Measurements from ENCODE around the gene HCN3.

Gene HCN3

DNA sequence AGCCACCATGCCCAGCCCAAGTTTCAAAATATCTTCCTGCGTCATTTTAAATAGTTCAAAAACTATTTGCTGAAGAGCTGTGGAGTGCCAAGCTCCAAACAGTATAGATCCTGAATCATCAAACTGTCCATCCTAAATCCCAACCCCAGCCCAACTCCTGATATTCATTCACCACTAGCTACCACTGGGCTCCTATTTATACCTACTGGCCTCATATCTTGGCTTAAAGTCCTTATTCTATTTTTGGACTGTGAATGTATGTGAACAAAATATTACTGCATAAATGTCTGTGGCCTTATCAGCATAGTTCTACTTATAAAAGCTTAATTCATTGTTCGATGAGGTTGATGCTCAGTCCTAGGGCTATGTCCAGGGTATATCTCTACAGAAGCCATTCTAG, 9.9 kb upstream of the HCN3 start:
- no peak for ATAC-seq
- H3K4me3 Mint-ChIP-seq = no peak overlapping the region

GRCh38 chr1:155268630-155269029, 8.6 kb upstream of the HCN3 start:
- H3K27me3 Mint-ChIP-seq = no peaks in the 10 kb centered on the region
- H3K27ac Mint-ChIP-seq = no peak overlapping the region
- no peak for ATAC-seq
- no peaks in the 10 kb centered on the region for H3K9me3 Mint-ChIP-seq
- H3K4me3 Mint-ChIP-seq = no peak overlapping the region
- peaks cover 72% of the 10 kb centered on the region for H3K36me3 Mint-ChIP-seq
- H3K4me1 Mint-ChIP-seq = peaks cover 32% of the 10 kb centered on the region

More for the DNA sequence above, 9.9 kb upstream of the HCN3 start:
- Mint-ChIP-seq H3K36me3 (peaks cover 76% of the 10 kb centered on the region), H3K27me3 (no peaks in the 10 kb centered on the region), H3K9me3 (no peaks in the 10 kb centered on the region), H3K4me1 (peaks cover 31% of the 10 kb centered on the region), H3K27ac (peak overlapping the region; percentile 19)

DNA sequence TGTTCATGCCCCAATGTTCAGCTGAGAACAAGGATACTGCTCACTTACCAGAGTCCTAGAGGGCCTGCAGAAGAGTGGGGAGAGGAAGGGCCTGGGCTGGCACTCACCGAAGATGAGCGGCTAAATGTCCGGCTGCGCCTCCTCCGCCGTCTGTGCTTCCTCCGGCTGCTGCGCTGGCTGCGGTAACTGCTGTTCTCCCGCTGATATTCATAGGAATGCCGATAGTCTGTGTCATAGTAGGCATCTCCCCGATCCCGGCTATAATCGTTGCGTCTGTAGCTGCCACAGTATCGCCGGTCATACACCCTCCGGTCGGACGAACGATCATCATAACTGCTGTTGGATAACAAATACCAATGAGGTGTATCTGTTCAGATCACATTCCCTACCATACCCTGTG, 7.9 kb upstream of the HCN3 start:
- Mint-ChIP-seq H3K4me1 (peaks cover 35% of the 10 kb centered on the region), H3K27ac (no peak overlapping the region), H3K27me3 (no peaks in the 10 kb centered on the region), H3K36me3 (peaks cover 65% of the 10 kb centered on the region), H3K4me3 (no peak overlapping the region), H3K9me3 (no peaks in the 10 kb centered on the region)
- ATAC-seq = no peak

- H3K9me3 Mint-ChIP-seq = no peaks in the 10 kb centered on the region
- H3K27me3 Mint-ChIP-seq = no peaks in the 10 kb centered on the region
- H3K27ac Mint-ChIP-seq = peak overlapping the region; percentile 77
- peak; percentile 58 for ATAC-seq
- H3K36me3 Mint-ChIP-seq = peaks cover 37% of the 10 kb centered on the region
- peaks cover 50% of the 10 kb centered on the region for H3K4me1 Mint-ChIP-seq
- peak overlapping the region; percentile 86 for H3K4me3 Mint-ChIP-seq
Measured at GRCh38 chr1:155272466-155273342, 4.6 kb upstream of the HCN3 start.

- H3K27me3 Mint-ChIP-seq = no peaks in the 10 kb centered on the region
- peak; percentile 95 for ATAC-seq
- H3K36me3 Mint-ChIP-seq = peaks cover 29% of the 10 kb centered on the region
- peak within 1 kb of the TSS; percentile 77 for H3K27ac Mint-ChIP-seq
- H3K9me3 Mint-ChIP-seq = no peaks in the 10 kb centered on the region
- peaks cover 56% of the 10 kb centered on the region for H3K4me1 Mint-ChIP-seq
- H3K4me3 Mint-ChIP-seq = peak within 1 kb of the TSS; percentile 86
Measured at GRCh38 chr1:155273343-155274245, 3.7 kb upstream of the HCN3 start, which contains the start of gene CLK2. CLK2 (minus strand) TSS chr1:155273504; CDS start chr1:155270977, 2,527 bp downstream.

DNA sequence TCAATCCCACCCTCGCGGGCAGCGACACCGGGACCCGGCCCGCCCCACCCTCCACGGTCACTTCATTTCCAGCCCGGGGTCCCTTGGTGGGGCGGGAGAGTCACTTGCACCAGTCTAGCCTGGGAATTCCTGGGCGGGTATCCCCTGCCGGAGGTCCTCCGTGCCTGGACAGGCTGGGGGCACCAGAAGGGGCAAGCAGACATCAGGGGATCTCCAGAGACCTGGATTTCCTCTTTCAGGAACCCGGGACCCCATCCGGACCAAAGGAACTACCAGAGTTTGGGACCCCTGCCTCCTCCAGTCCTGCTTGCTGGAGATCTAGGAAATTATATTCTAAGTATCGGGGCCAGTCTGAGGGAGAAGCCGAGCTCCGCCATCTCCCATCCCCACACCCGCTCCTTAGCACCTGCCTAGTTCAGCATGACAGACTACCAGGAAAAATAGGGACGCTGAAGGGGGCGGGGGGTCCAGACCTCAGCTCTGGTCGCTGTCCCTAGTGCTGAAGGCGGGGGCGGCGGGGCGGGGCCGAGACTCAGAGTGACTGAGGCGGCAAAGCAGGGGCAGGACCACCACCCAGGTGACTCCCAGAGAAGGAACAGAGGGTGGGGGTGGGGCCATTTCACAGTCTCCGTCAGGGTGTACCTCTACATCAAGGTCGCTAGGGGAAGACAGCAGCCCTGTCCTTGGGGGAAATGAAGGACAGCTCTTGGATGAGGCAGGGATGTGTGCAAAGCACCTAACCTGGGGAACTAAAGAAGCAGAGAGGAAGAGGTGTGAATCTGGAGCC, 832 bp downstream of the HCN3 start:
- no peak overlapping the region for H3K27ac Mint-ChIP-seq
- peak; percentile 44 for ATAC-seq
- no peaks in the 10 kb centered on the region for H3K9me3 Mint-ChIP-seq
- H3K4me3 Mint-ChIP-seq = peak overlapping the region; percentile 86
- H3K4me1 Mint-ChIP-seq = peaks cover 32% of the 10 kb centered on the region
- H3K27me3 Mint-ChIP-seq = no peaks in the 10 kb centered on the region
- H3K36me3 Mint-ChIP-seq = no peaks in the 10 kb centered on the region

GRCh38 chr1:155278689-155279160, 1.5 kb downstream of the HCN3 start:
- ATAC-seq = no peak
- Mint-ChIP-seq H3K27ac (no peak overlapping the region), H3K4me1 (peaks cover 27% of the 10 kb centered on the region), H3K36me3 (no peaks in the 10 kb centered on the region), H3K9me3 (no peaks in the 10 kb centered on the region), H3K27me3 (no peaks in the 10 kb centered on the region), H3K4me3 (peak overlapping the region; percentile 22)

- Mint-ChIP-seq H3K27me3 (no peaks in the 10 kb centered on the region), H3K9me3 (no peaks in the 10 kb centered on the region), H3K4me1 (peaks cover 24% of the 10 kb centered on the region), H3K27ac (no peak overlapping the region), H3K36me3 (no peaks in the 10 kb centered on the region), H3K4me3 (no peak overlapping the region)
- ATAC-seq = no peak
Measured at GRCh38 chr1:155279268-155279667, 2.0 kb downstream of the HCN3 start.

DNA sequence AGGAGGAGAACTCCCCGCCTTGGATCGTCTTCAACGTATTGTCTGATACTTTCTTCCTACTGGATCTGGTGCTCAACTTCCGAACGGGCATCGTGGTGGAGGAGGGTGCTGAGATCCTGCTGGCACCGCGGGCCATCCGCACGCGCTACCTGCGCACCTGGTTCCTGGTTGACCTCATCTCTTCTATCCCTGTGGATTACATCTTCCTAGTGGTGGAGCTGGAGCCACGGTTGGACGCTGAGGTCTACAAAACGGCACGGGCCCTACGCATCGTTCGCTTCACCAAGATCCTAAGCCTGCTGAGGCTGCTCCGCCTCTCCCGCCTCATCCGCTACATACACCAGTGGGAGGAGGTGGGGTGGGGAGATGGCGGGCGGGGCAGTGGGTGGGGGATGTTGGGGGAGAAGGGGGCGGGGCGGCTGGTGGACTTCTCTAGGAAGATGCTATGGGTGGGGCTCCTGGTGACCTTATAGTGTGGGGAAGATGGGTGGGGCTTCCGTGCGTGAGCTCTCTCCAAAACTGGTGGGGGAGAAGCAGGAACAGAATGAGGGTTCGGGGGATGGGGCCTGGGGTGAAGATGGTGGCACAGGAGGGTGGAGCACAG, 5.3 kb downstream of the HCN3 start:
- no peaks in the 10 kb centered on the region for H3K27me3 Mint-ChIP-seq
- peaks cover 10% of the 10 kb centered on the region for H3K4me1 Mint-ChIP-seq
- no peak for ATAC-seq
- H3K4me3 Mint-ChIP-seq = no peak overlapping the region
- H3K27ac Mint-ChIP-seq = no peak overlapping the region
- H3K36me3 Mint-ChIP-seq = peaks cover 3% of the 10 kb centered on the region
- no peaks in the 10 kb centered on the region for H3K9me3 Mint-ChIP-seq

- Mint-ChIP-seq H3K9me3 (no peaks in the 10 kb centered on the region), H3K27me3 (no peaks in the 10 kb centered on the region), H3K27ac (no peak overlapping the region), H3K4me1 (no peaks in the 10 kb centered on the region), H3K36me3 (peaks cover 5% of the 10 kb centered on the region), H3K4me3 (no peak overlapping the region)
- no peak for ATAC-seq
Measured at GRCh38 chr1:155284476-155284875, 7.2 kb downstream of the HCN3 start.

DNA sequence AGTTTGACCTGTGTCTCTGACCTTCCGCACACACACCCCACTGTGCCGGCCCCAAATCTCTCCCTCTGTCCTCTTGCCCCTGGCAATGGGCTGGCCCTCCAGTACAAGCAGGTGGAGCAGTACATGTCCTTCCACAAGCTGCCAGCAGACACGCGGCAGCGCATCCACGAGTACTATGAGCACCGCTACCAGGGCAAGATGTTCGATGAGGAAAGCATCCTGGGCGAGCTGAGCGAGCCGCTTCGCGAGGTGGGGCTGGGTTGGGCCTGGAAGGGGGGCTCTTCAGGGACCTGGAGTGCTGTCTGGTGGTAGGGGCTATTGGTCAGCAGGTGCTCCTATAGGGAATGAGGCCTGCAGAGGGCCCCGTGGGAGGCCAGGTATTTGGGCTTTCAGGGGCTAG, 7.8 kb downstream of the HCN3 start:
- H3K9me3 Mint-ChIP-seq = no peaks in the 10 kb centered on the region
- H3K36me3 Mint-ChIP-seq = peaks cover 5% of the 10 kb centered on the region
- H3K27ac Mint-ChIP-seq = no peak overlapping the region
- H3K4me1 Mint-ChIP-seq = no peaks in the 10 kb centered on the region
- H3K27me3 Mint-ChIP-seq = peaks cover 3% of the 10 kb centered on the region
- H3K4me3 Mint-ChIP-seq = no peak overlapping the region
- no peak for ATAC-seq

DNA sequence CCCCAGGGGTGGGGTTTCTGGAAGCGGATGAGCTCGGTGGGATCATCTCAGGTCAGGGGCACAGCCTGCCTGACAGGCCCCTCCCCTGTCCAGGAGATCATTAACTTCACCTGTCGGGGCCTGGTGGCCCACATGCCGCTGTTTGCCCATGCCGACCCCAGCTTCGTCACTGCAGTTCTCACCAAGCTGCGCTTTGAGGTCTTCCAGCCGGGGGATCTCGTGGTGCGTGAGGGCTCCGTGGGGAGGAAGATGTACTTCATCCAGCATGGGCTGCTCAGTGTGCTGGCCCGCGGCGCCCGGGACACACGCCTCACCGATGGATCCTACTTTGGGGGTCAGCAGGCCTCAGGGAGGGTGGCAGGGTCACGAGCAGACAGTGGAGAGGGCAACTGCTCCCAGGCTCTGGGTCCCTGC, 8.4 kb downstream of the HCN3 start:
- H3K4me1 Mint-ChIP-seq = no peaks in the 10 kb centered on the region
- H3K36me3 Mint-ChIP-seq = peaks cover 5% of the 10 kb centered on the region
- peaks cover 8% of the 10 kb centered on the region for H3K27me3 Mint-ChIP-seq
- no peak overlapping the region for H3K4me3 Mint-ChIP-seq
- no peaks in the 10 kb centered on the region for H3K9me3 Mint-ChIP-seq
- no peak overlapping the region for H3K27ac Mint-ChIP-seq
- ATAC-seq = no peak

DNA sequence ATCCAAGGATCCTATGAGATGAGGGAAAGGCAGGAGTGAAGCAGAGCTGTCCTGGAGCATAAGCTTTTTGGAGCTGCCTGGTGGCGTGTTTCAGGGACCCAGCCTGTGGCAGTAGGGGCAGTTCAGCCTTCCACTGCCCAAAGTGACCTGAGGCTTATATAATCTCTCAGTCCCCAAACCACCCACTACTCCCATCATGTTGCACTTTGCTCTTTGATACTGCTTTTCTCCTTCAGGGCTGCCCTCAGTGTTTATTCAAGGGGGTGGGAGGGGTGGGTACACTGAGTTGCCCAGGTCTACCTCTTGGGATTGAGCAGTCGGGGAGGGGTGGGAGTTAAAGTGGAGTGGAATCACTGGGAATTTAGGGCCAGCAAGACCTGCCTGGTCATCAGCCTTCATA, 9.3 kb downstream of the HCN3 start:
- H3K36me3 Mint-ChIP-seq = peaks cover 5% of the 10 kb centered on the region
- no peak overlapping the region for H3K27ac Mint-ChIP-seq
- H3K4me3 Mint-ChIP-seq = no peak overlapping the region
- peaks cover 8% of the 10 kb centered on the region for H3K27me3 Mint-ChIP-seq
- H3K4me1 Mint-ChIP-seq = no peaks in the 10 kb centered on the region
- ATAC-seq = no peak
- no peaks in the 10 kb centered on the region for H3K9me3 Mint-ChIP-seq

- no peaks in the 10 kb centered on the region for H3K4me1 Mint-ChIP-seq
- no peak overlapping the region for H3K4me3 Mint-ChIP-seq
- peaks cover 5% of the 10 kb centered on the region for H3K36me3 Mint-ChIP-seq
- peaks cover 8% of the 10 kb centered on the region for H3K27me3 Mint-ChIP-seq
- H3K9me3 Mint-ChIP-seq = no peaks in the 10 kb centered on the region
- no peak overlapping the region for H3K27ac Mint-ChIP-seq
- peak; percentile 39 for ATAC-seq
Measured at GRCh38 chr1:155287987-155288543, 10.8 kb downstream of the HCN3 start.
